ENCODE results near the gene MACF1. TPM values are rescaled to one million over a fixed set of nuclear protein-coding genes. Genes with fewer than 3 reads are reported as not detected.

The MACF1 gene
- total and polyA plus RNA-seq, 12 donors = 85.3 to 379 (median 305) TPM

- H3K4me1 ChIP-seq = peaks cover 0 to 51% (median 12%) of the 10 kb centered on the region in 9 donors
- H3K27me3 ChIP-seq = no peaks in the 10 kb centered on the region
- TF ChIP-seq CTCF (IDR thresholded peaks at IDR 0.05) = no peak
- no peak overlapping the region for H3K4me3 ChIP-seq
- peaks cover 0 to 60% (median 52%) of the 10 kb centered on the region in 9 donors for H3K36me3 ChIP-seq
- WGBS, 2 donors = 77 to 82% methylated on average over 8 of the region's 8 CpGs
- H3K27ac ChIP-seq = no peak overlapping the region
- no peaks in the 10 kb centered on the region for H3K9me3 ChIP-seq
- ATAC-seq (peak in 6 of 8 donors; percentile 37 to 83 (median 56)), DNase-seq (no peak)
- intact Hi-C loops (cut with DNase I) = no loop called here
Observed at GRCh38 chr1:39282537-39283216, 78.2 kb downstream of the MACF1 start.

- TF ChIP-seq CTCF (IDR thresholded peaks at IDR 0.05) = no peak
- intact Hi-C loops (cut with DNase I) = no loop called here
- WGBS, 2 donors = 73 to 81% methylated on average over 1 of the region's 1 CpG
- no peak for DNase-seq
- Histone ChIP-seq H3K27me3 (no peaks in the 10 kb centered on the region), H3K36me3 (peaks cover 0 to 72% (median 62%) of the 10 kb centered on the region in 9 donors), H3K27ac (no peak overlapping the region), H3K4me3 (no peak overlapping the region), H3K4me1 (peaks cover 0 to 39% (median 12%) of the 10 kb centered on the region in 9 donors), H3K9me3 (no peaks in the 10 kb centered on the region)
- ATAC-seq = no peak
Observed at GRCh38 chr1:39283858-39284257, 79.4 kb downstream of the MACF1 start.

GRCh38 chr1:39287541-39287940, 83.0 kb downstream of the MACF1 start:
- Histone ChIP-seq H3K27me3 (no peaks in the 10 kb centered on the region), H3K4me3 (no peak overlapping the region), H3K36me3 (peaks cover 0 to 99% (median 78%) of the 10 kb centered on the region in 9 donors), H3K4me1 (peaks cover 0 to 20% (median 0%) of the 10 kb centered on the region in 9 donors), H3K27ac (no peak overlapping the region), H3K9me3 (no peaks in the 10 kb centered on the region)
- 92 to 96% methylated on average over 1 of the region's 1 CpG for WGBS, 2 donors
- ATAC-seq (no peak), DNase-seq (no peak)
- no peak for TF ChIP-seq CTCF (IDR thresholded peaks at IDR 0.05)
- intact Hi-C loops (cut with DNase I) = no loop called here

- ATAC-seq (no peak), DNase-seq (no peak)
- H3K27ac ChIP-seq = no peak overlapping the region
- H3K4me3 ChIP-seq = no peak overlapping the region
- peaks cover 0 to 99% (median 79%) of the 10 kb centered on the region in 9 donors for H3K36me3 ChIP-seq
- no peaks in the 10 kb centered on the region for H3K27me3 ChIP-seq
- peaks cover 0 to 21% (median 9%) of the 10 kb centered on the region in 9 donors for H3K4me1 ChIP-seq
- WGBS, 2 donors = 96% methylated on average over 5 of the region's 5 CpGs
- no peak for TF ChIP-seq CTCF (IDR thresholded peaks at IDR 0.05)
- intact Hi-C loops (cut with DNase I) = no loop called here
- no peaks in the 10 kb centered on the region for H3K9me3 ChIP-seq
Observed at GRCh38 chr1:39288735-39289465, 84.4 kb downstream of the MACF1 start.

All from heart right ventricle (tissue), 16 donors.